Measurements from ENCODE around the gene GAPDH.
"Not testable (repeated sequence)": the region's sequence is repeated elsewhere in the genome, so short reads cannot be mapped to it uniquely, and the experiment has no call there.

The GAPDH gene

GRCh38 chr12:6533923-6534694 lies at the start of gene GAPDH:
GAPDH (plus strand) TSS chr12:6534517; CDS start chr12:6534833, 316 bp downstream.
- in situ Hi-C loops (cut with MboI; ENCODE audit: low sequenced_read_pairs), result no loop called here

- in situ Hi-C loops (cut with MboI; ENCODE audit: low sequenced_read_pairs), result no loop called here
Measured at GRCh38 chr12:6488240-6488639, 46.1 kb upstream of the GAPDH start.

GRCh38 chr12:6489449-6489848 lies 44.9 kb upstream of the GAPDH start:
- in situ Hi-C loops (cut with MboI; ENCODE audit: low sequenced_read_pairs), result no loop called here

- in situ Hi-C loops (cut with MboI; ENCODE audit: low sequenced_read_pairs), result not testable (repeated sequence)
Measured at GRCh38 chr12:6490673-6491072, 43.6 kb upstream of the GAPDH start.

- in situ Hi-C loops (cut with MboI; ENCODE audit: low sequenced_read_pairs), result no loop called here
Measured at GRCh38 chr12:6492838-6493496, 41.4 kb upstream of the GAPDH start, which contains the start of gene MRPL51. MRPL51 (minus strand) TSS chr12:6493262; CDS start chr12:6493136, 126 bp downstream.

DNA sequence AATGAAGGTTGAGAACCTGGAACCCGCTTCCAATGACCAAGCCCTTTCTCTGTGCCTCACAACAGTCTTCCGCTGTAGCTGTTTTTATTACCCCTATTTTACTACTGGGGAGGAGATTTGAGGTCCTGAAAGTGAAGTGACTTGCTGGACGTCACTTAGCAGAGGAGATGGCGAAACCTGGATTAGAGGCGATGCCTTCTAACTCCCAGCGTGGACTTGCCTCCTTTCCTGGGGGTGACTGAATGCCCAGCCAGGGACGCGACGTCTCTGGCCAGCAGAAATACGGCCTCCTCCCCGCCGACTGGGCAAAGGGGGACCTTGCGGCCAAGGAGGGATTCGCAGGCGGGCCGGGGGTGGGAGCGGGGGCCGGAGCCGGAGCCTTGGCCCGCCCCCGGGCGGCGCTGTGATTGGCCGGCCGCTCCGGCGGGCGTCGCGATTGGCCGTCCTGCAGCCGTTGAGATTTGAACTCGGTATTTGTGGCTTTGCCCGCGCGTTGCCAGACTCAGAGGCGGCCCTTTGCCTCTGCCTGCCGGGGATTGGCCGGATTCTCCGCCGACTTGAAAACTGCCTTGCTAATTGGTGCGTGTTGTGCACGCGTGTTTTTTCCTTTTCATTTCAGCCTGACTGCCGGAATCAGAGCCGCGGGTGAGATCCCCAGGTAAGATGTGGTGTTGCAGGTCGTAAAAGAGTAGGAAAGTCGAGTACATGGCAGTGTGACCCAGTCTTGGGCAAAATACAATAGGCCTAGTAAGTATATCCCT lies 40.6 kb upstream of the GAPDH start, which contains the start of gene NCAPD2:
Gene NCAPD2 (plus strand): TSS at position 606 of the 761 bp plus-strand sequence. CDS start 997 bp downstream, outside the sequence.
- in situ Hi-C loops (cut with MboI; ENCODE audit: low sequenced_read_pairs), result no loop called here

- in situ Hi-C loops (cut with MboI; ENCODE audit: low sequenced_read_pairs), result no loop called here
Measured at GRCh38 chr12:6494258-6494743, 40.0 kb upstream of the GAPDH start.

DNA sequence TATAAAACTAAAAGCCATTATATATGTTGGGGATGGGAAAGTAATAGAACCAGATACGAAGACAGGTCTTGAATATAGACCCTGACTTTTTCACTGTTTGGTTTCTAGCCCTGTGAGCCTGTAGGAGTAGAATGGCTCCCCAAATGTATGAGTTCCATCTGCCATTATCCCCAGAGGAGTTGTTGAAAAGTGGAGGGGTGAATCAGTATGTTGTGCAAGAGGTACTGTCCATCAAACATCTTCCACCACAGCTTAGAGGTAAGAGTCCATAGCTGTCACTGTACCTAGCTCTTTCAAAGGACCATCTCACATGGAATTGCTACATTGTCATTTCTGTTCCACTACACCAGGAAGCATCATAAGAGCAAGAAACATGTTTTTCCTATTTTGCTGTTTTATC lies 39.3 kb upstream of the GAPDH start:
- in situ Hi-C loops (cut with MboI; ENCODE audit: low sequenced_read_pairs), result no loop called here

- in situ Hi-C loops (cut with MboI; ENCODE audit: low sequenced_read_pairs), result not testable (repeated sequence)
Measured at GRCh38 chr12:6497291-6497690, 37.0 kb upstream of the GAPDH start.

DNA sequence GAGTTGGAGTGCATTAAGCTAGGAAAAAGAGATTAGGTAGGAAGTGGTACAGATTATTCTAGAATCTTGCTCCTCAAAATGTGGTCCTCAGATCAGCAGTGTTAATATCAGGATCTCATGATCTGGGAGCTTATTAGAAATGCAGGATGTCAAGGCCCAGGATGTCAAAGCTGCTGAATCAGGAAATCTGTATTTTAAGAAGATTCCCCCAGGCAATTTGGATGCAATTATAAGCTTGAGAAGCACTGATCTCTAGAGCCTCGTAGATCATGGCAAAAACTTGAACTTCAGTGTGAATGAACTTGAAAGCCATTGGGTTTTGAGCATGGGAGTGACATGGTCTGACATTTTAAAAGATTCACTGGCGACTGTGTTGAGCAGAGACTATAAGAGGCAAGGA lies 33.9 kb upstream of the GAPDH start:
- in situ Hi-C loops (cut with MboI; ENCODE audit: low sequenced_read_pairs), result no loop called here

- in situ Hi-C loops (cut with MboI; ENCODE audit: low sequenced_read_pairs), result no loop called here
Measured at GRCh38 chr12:6507102-6507998, 27.0 kb upstream of the GAPDH start.

- in situ Hi-C loops (cut with MboI; ENCODE audit: low sequenced_read_pairs), result no loop called here
Measured at GRCh38 chr12:6508087-6508486, 26.2 kb upstream of the GAPDH start.

DNA sequence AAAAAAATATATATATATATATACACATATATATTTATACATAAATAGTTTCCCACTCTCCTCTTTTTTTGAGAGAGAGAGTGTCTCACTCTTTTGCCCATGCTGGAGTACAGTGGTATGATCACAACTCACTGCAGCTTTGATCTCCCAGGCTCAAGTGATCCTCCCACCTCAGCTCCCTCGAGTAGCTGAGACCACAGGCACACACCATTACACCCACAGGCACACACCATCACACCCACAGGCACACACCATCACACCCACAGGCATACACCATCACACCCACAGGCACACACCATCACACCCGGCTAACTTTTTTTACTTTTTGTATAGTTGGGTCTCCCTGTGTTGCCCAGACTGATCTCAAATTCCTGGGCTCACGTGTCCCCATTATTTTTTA lies 14.1 kb upstream of the GAPDH start:
- in situ Hi-C loops (cut with MboI; ENCODE audit: low sequenced_read_pairs), result no loop called here

DNA sequence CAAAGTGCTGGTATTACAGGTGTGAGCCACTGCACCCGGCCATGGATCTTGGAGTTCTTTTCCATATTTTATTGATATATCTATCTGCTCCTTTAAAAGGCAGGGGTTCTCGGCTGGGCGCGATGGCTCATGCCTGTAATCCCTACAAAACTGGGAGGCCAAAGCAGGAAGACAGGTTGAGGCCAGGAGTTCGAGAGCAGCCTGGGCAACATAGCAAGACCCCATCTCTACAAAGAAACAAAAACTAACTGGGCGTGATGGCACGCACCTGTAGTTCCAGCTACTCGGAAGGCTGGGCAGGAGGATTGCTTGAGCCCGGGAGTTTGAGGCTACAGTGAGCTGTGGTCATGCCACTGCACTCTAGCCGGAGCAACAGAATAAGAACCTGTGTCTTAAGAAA lies 12.1 kb upstream of the GAPDH start:
- in situ Hi-C loops (cut with MboI; ENCODE audit: low sequenced_read_pairs), result no loop called here

DNA sequence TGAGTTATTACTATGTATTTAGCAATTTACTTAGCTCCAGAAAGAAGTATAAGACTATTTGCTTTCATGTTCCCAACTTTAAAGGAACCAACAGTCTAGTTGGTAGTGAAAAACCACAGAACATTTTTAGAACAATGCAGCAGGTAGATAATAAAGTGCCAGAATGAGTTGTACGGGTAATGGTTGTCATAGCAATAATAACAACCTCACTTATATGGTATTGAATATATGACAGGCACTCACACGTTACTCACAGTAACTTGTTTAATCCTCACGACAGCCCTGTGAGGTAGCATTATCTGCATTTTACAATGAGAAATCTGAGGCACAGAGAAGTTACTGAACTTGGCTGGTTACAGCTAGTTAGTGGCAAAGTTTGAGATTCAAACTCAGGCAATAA lies 10.6 kb upstream of the GAPDH start:
- in situ Hi-C loops (cut with MboI; ENCODE audit: low sequenced_read_pairs), result no loop called here

GRCh38 chr12:6524648-6525047 lies 9.7 kb upstream of the GAPDH start:
- in situ Hi-C loops (cut with MboI; ENCODE audit: low sequenced_read_pairs), result no loop called here

- in situ Hi-C loops (cut with MboI; ENCODE audit: low sequenced_read_pairs), result no loop called here
Measured at GRCh38 chr12:6526201-6526600, 8.1 kb upstream of the GAPDH start.

DNA sequence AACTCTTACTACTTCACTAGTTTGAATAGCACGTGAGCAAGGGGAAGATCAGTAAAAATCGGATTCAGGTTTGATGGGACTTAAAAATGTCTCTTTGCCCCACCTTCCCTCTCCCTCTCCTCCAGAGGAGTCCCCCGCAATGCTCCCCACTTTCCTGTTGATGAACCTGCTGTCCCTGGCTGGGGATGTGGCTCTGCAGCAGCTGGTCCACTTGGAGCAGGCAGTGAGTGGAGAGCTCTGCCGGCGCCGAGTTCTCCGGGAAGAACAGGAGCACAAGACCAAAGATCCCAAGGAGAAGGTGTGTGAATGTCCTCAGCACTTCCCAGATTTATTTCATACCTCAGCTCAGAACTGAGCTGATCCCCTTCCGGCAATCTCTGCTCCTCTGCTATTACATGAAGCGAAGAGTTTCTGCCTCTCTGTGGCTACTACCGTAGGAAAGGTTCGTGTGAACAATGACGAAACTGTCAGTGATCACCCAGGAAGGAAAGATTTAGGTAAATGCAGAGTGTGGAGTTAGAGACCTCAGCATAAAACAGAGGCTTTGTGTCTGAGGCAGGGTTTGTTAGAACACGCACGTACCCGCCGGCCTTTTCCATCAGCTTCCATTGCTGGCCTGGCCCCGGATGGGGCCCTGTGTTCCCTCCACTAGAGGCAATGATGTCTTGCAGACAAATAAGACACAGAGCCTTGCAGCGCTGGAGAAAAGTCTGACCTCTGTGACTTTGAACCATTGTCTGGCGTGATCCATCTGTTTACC lies 7.4 kb upstream of the GAPDH start:
- in situ Hi-C loops (cut with MboI; ENCODE audit: low sequenced_read_pairs), result no loop called here

- in situ Hi-C loops (cut with MboI; ENCODE audit: low sequenced_read_pairs), result no loop called here
Measured at GRCh38 chr12:6527711-6528110, 6.6 kb upstream of the GAPDH start.

Measured in HL-60/S4 treated with phorbol 12-myristate 13-acetate at 8.2 ng/mL for 4 days and 3 days (cell line).